OCI-M2 (cell line): ENCODE measurements around the gene TWF2.

Experiments
- DNase-seq: peaks from one replicate; lab custom pipeline; 2025; ENCODE audit not compliant: unreplicated experiment; lab: John Stamatoyannopoulos, UW

The TWF2 gene

GRCh38 chr3:52223449-52224408 lies 15.2 kb downstream of the TWF2 start:
- DNase-seq, result no peak

GRCh38 chr3:52222319-52223221 lies 16.4 kb downstream of the TWF2 start:
- no peak for DNase-seq

GRCh38 chr3:52221563-52222318 lies 17.2 kb downstream of the TWF2 start:
- no peak for DNase-seq

DNA sequence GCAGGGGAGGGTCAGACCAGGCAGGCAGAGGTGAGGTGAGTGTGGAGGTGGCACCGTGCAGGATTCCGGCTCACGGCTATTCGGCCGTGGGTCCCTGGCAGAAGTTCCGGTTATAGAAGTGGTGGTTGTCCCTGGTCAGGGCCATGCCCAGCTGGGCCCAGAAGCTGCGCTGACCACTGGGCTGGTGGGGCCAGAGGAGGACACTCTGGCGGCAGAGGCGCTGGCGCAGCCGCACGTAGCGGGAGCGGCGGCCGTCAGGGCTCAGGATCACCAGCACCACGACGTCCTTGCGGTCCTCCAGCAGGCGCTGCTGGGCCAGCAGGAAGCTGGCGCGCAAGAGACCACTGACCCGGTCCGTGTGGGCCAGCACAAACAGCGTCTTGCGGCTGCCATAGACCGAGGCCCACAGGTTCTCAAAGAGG lies 17.8 kb downstream of the TWF2 start:
- DNase-seq, result no peak

GRCh38 chr3:52220380-52221026 lies 18.5 kb downstream of the TWF2 start:
- DNase-seq, result peak; percentile 26

DNA sequence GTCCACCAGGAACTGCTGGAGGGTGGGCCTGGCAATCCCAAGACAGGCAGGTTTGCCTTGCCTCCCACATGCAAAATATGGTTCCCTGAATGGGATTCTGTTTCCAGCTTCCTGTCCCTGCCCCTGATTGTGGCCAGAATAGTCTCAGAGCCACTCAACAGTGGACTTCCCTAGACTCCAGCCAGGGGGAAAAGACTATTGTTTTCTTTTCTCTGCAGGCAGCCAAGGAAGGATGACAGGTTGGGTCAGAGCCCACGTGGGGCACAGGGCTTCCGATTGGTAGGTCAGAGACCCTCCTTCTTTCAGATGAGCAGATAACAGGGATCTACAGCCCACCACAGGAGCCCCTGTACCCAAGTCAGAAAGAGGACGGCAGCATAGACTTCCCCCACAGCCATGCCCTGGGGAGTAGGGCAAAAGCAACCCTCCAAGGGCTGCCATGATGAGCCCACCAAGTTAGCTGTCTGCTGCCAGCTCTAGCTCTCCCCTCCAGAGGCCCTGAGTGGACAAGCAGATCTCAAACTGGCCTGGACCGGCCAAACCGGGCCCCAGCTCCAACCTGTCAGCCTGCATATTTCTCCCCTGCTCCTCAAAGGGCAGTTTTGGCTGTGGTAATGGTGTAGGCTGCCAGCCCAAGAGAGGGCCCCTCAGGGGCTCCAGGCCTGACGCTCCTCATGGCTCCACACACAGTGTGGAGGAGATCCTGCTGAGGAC lies 19.9 kb downstream of the TWF2 start:
- no peak for DNase-seq

DNA sequence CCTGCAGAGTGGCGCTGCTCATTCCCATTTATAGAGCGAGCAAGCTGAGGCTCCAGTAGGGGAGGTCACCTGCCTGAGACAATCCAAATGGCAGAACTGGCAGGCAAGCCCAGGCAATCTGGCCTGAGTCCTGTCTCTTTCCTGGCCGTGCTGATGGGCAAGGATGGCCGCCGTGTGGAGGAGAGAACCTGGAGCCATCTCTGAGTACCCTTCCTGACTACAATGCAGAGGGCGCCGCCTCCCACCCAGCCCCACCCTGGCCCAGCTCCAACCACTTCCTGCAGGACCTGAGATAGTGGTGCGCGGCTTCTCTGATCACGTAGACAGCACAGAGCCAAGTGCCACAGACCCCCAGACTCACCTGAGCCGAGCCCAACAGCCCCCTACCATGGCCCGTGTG lies 20.5 kb downstream of the TWF2 start:
- DNase-seq, result no peak

GRCh38 chr3:52218026-52218425 lies 20.9 kb downstream of the TWF2 start:
- no peak for DNase-seq

- DNase-seq, result no peak
These were observed 21.6 kb downstream of the TWF2 start for GRCh38 chr3:52217409-52217805.

DNA sequence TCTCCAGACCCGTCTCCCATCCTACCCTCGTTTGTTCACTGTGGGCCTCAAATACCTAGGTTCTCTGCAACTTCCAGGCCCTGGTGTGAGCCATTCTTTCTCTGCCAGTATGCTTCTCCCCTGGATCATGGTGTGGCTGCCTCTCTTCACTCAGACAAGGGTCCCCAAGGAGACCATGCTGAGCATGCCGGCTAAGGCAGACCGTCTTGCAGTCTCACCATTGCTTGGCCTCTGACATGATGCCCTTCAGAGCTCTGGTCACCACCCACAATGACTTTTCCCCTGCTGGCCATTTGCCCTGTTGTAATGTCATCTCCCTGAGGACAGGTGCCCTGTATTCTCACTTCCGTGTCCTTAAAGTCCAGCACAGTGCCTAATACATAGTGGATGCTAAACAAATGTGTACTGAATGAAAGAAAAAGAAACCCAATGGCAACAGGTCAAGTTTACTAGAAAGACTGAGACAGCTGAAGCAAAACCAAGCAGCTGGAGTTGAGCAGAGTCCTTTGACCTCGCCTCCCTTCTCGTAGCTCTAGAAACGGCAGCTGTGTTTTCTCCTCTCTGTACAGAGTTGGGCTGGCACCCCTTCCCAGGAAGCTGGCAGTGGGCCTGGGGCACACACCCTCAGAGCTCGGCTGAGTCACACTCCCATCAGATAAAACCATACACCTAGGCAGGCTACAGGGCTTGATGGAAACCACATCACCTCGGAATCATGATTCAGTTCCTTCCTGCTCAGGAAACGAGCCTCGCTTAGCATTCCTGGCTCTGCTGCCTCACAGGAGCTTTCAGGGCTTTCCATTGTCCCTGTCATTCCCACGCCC lies 22.2 kb downstream of the TWF2 start:
- DNase-seq, result no peak

DNA sequence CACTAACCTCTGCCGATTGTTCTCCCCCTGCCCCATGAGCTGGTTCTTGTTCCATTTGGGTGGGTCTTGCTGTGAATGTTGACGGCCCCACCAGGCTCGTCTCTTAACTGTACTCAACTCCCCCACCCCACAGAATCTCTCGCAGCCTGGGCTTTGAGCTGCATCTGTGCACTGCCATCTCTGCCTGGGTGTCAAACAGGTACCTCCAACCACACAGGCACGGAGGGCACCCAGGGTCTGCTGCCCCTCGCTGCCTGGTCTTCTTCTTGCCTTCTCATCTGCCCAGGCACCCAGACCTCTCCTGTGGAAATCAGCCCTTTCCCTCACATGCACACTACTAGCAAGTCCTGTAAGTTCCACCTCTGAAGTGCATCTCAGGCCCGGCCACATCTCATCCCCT lies 23.6 kb downstream of the TWF2 start:
- no peak for DNase-seq

DNA sequence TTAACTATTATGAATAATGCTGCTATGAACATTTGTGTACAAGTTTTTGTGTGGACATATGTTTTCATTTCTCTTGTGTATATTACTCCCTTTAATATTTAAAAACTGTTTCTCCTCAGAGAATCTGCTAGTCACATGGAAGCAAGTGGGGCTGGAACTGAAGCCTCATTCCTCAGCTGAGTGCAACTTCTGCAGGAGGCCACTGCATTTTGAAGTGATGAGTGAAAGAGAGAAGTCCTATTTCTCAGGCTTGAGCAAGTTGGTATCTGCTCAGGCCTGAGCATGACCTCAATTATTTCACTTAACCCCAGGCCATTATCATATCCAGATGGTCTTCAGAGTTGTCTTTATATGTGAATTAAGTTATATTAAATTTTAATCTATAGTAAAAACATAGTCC lies 25.1 kb downstream of the TWF2 start:
- no peak for DNase-seq

GRCh38 chr3:52213005-52213404 lies 26.0 kb downstream of the TWF2 start:
- DNase-seq, result no peak

GRCh38 chr3:52211268-52211891 lies 27.6 kb downstream of the TWF2 start:
- no peak for DNase-seq

- no peak for DNase-seq
These were observed 28.4 kb downstream of the TWF2 start for GRCh38 chr3:52210550-52211046.

- DNase-seq, result no peak
These were observed 28.9 kb downstream of the TWF2 start for GRCh38 chr3:52210037-52210436.

GRCh38 chr3:52208556-52208955 lies 30.4 kb downstream of the TWF2 start:
- no peak for DNase-seq

GRCh38 chr3:52205727-52206372 lies 33.1 kb downstream of the TWF2 start:
- no peak for DNase-seq
